ENCODE results near the gene MMRN2. TPM values are rescaled to one million over a fixed set of nuclear protein-coding genes. Genes with fewer than 3 reads are reported as not detected.

Gene MMRN2
- total RNA-seq, 3 donors from 2014 or later: 23.0 to 60.3 (median 32.6) TPM

DNA sequence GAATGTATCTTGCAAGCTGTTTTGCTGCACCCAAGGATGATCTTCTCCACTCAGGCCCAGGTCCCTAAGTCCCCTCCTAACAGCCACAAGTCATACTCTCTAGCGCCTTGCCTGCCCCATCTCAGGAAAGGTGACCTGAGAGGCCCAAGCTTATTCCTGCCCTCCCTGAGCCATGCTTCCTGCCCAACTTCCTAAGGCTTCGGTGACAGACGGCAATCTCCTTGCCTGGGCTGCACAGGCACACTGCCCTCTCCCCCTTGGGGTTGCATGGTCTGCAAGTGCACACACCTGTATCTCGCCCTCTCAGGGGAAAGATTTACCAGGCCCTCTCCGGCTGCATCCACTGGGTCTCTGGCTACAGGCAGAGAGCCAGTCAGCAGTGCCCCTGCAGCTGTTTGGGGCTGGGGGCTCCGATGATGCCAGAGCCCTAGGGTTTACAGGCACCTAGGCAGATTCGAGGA, 10.1 kb upstream of the MMRN2 start:
- intact Hi-C loops (cut with DNase I; ENCODE audit: low total_unique reads): no loop called here
- Histone ChIP-seq H3K27ac (peak overlapping the region; percentile 99 to 100), H3K4me1 (peaks cover 11 to 22% of the 10 kb centered on the region in 2 donors), H3K4me3 (peak overlapping the region; percentile 70 to 77 (median 75)), H3K9me3 (no peaks in the 10 kb centered on the region), H3K36me3 (no peaks in the 10 kb centered on the region), H3K27me3 (no peaks in the 10 kb centered on the region)
- TF ChIP-seq, protein P1, sequence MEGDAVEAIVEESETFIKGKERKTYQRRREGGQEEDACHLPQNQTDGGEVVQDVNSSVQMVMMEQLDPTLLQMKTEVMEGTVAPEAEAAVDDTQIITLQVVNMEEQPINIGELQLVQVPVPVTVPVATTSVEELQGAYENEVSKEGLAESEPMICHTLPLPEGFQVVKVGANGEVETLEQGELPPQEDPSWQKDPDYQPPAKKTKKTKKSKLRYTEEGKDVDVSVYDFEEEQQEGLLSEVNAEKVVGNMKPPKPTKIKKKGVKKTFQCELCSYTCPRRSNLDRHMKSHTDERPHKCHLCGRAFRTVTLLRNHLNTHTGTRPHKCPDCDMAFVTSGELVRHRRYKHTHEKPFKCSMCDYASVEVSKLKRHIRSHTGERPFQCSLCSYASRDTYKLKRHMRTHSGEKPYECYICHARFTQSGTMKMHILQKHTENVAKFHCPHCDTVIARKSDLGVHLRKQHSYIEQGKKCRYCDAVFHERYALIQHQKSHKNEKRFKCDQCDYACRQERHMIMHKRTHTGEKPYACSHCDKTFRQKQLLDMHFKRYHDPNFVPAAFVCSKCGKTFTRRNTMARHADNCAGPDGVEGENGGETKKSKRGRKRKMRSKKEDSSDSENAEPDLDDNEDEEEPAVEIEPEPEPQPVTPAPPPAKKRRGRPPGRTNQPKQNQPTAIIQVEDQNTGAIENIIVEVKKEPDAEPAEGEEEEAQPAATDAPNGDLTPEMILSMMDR (IDR thresholded peaks at IDR 0.05): no peak
- TF ChIP-seq POLR2AphosphoS5 (IDR thresholded peaks at IDR 0.05): no peak
- no peak for DNase-seq (ENCODE audit: low spot score in 2 of 2)

GRCh38 chr10:86965986-86966654, 8.7 kb upstream of the MMRN2 start:
- Histone ChIP-seq H3K36me3 (no peaks in the 10 kb centered on the region), H3K27me3 (no peaks in the 10 kb centered on the region), H3K4me3 (peak overlapping the region in 1 of 3 donors; percentile 77), H3K4me1 (peaks cover 11 to 22% of the 10 kb centered on the region in 2 donors), H3K27ac (peak overlapping the region; percentile 99 to 100), H3K9me3 (no peaks in the 10 kb centered on the region)
- TF ChIP-seq POLR2A (IDR thresholded peaks at IDR 0.05) (no peak), POLR2AphosphoS5 (IDR thresholded peaks at IDR 0.05) (peak in 1 of 3 donors; percentile 42)
- TF ChIP-seq, protein P1 (IDR thresholded peaks at IDR 0.05): no peak
- intact Hi-C loops (cut with DNase I; ENCODE audit: low total_unique reads): loop anchor here (2.0 kb wide), 1 partner anchor 29 kb away; no protein-coding TSS in a partner anchor
- no peak for DNase-seq (ENCODE audit: low spot score in 2 of 2)

DNA sequence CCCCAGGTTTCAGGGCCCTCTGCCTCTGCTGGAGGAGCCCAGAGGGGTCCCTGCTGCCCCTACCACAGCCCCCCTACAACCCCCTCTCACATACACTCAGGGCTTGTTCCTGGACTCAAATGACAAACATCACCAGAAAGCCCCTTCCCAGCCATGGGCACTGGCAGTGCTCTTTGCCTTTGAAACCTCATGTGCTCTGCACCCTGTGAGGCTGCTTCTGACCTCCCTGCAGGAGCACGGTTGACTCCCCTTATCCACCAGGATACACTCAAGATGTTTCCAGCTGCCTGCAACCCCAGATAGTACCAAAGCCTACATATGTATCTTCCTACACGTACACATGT, 7.4 kb upstream of the MMRN2 start:
- Histone ChIP-seq H3K4me3 (no peak overlapping the region), H3K36me3 (no peaks in the 10 kb centered on the region), H3K27me3 (no peaks in the 10 kb centered on the region), H3K4me1 (peaks cover 11 to 21% of the 10 kb centered on the region in 2 donors), H3K9me3 (no peaks in the 10 kb centered on the region), H3K27ac (peak overlapping the region in 1 of 2 donors; percentile 61)
- intact Hi-C loops (cut with DNase I; ENCODE audit: low total_unique reads): loop anchor here (2.0 kb wide), 1 partner anchor 28 kb away; no protein-coding TSS in a partner anchor
- TF ChIP-seq, protein P1 (IDR thresholded peaks at IDR 0.05): no peak
- no peak for TF ChIP-seq POLR2A (IDR thresholded peaks at IDR 0.05)
- no peak for TF ChIP-seq POLR2AphosphoS5 (IDR thresholded peaks at IDR 0.05)
- no peak for DNase-seq (ENCODE audit: low spot score in 2 of 2)

GRCh38 chr10:86964061-86964846, 6.8 kb upstream of the MMRN2 start:
- TF ChIP-seq, protein P1 (IDR thresholded peaks at IDR 0.05): no peak
- TF ChIP-seq POLR2AphosphoS5 (IDR thresholded peaks at IDR 0.05) (no peak), POLR2A (IDR thresholded peaks at IDR 0.05) (no peak)
- peak in 1 of 2 donors; percentile 31 for DNase-seq (ENCODE audit: low spot score in 2 of 2)
- intact Hi-C loops (cut with DNase I; ENCODE audit: low total_unique reads): loop anchor here (2.0 kb wide), 1 partner anchor 27 kb away; no protein-coding TSS in a partner anchor
- H3K36me3 ChIP-seq: no peaks in the 10 kb centered on the region
- no peaks in the 10 kb centered on the region for H3K9me3 ChIP-seq
- H3K27me3 ChIP-seq: no peaks in the 10 kb centered on the region
- H3K27ac ChIP-seq: peak overlapping the region in 1 of 2 donors; percentile 61
- peaks cover 11 to 19% of the 10 kb centered on the region in 2 donors for H3K4me1 ChIP-seq
- no peak overlapping the region for H3K4me3 ChIP-seq

Measured in breast epithelium (tissue), 4 donors.